Upper lobe of left lung (tissue), 6 donors: ENCODE results near the gene AAK1. TPM values are rescaled to one million over a fixed set of nuclear protein-coding genes. Genes with fewer than 3 reads are reported as not detected.

Experiments
- ATAC-seq, 2 donors: fragments of 200-7000 bp; cut with Tn5 transposase; one replicate each; pipeline ENCODE4 v1.9.1; 2022; ENCODE audit warnings: mild to moderate bottlenecking in 2 of 2, moderate library complexity in 2 of 2; ENCODE audit not compliant: low FRiP score in 2 of 2
- DNase-seq, 2 donors: peaks; one replicate each; pipeline ENCODE4 v3.0.0-alpha.2; 2019 to 2020
- H3K27ac ChIP-seq, 4 donors: fragments of 200-600 bp; sonication (generic); one replicate each; pipeline ENCODE4 v1.5.1; 2016 to 2019
- H3K27me3 ChIP-seq, 4 donors: fragments of 200-600 bp; sonication (generic); one replicate each; pipeline ENCODE4 v1.5.1; 2017 to 2019
- H3K36me3 ChIP-seq, 4 donors: fragments of 200-600 bp; sonication (generic); one replicate each; pipeline ENCODE4 v1.5.1; 2016 to 2019
- H3K4me1 ChIP-seq, 4 donors: fragments of 200-600 bp; sonication (generic); one replicate each; pipeline ENCODE4 v1.5.1; 2018 to 2019
- H3K4me3 ChIP-seq, 4 donors: fragments of 200-600 bp; sonication (generic); one replicate each; pipeline ENCODE4 v1.5.1; 2017 to 2019; ENCODE audit warnings: mild to moderate bottlenecking in 2 of 4, moderate library complexity in 1 of 4
- H3K9me3 ChIP-seq, 4 donors: fragments of 200-600 bp; sonication (generic); one replicate each; pipeline ENCODE4 v1.5.1; 2018 to 2019
- CTCF ChIP-seq, 6 experiments: fragments of 450-650 bp in 4 of 6; fragments of 200-600 bp in 2 of 6; sonication (generic) in 2 of 6; IDR thresholded peaks; one replicate each; pipeline ENCODE4 v1.5.1; 2016 to 2019; ENCODE audit warnings: antibody characterized with exemption in 6 of 6
- EP300 ChIP-seq, 4 donors: sonication (generic); formaldehyde crosslinking; IDR thresholded peaks; one replicate each; pipeline ENCODE4 v1.5.1; 2017; ENCODE audit warnings: antibody characterized with exemption in 4 of 4, control low read depth in 2 of 4
- POLR2A ChIP-seq, 4 donors: fragments of 450-650 bp; IDR thresholded peaks; one replicate each; pipeline ENCODE4 v1.5.1; 2016 to 2017; ENCODE audit warnings: antibody characterized with exemption in 4 of 4, mild to moderate bottlenecking in 2 of 4
- POLR2AphosphoS5 ChIP-seq, 2 donors: sonication (generic); formaldehyde crosslinking; IDR thresholded peaks; one replicate each; pipeline ENCODE4 v1.5.1; 2017; ENCODE audit warnings: antibody characterized with exemption in 2 of 2
- WGBS, 2 donors: methylation state at CpG; one replicate each; pipeline ENCODE4 v1.1.5; 2017 to 2018; 5-methylcytosine and 5-hydroxymethylcytosine counted together
- total RNA-seq, 6 donors: library from RNA; depleted of rRNA in 4 of 6; stranded (reverse); fragments of >200 nt in 4 of 6; gene quantifications; one replicate each; pipeline versions ENCODE4 v1.1.0 to v1.2.1, GENCODE V29; 2016 to 2021
- donor health status: DM: no; HTN: no; CAD: no; lungs with moderate emphysema.
- donor health status: DM: no; HTN: yes; CAD: no; lungs with severe emphysema.

The AAK1 gene
- total RNA-seq, 6 donors from 2014 or later, result 45.1 to 105 (median 58.8) TPM

- TF ChIP-seq EP300 (IDR thresholded peaks at IDR 0.05) (no peak), CTCF (IDR thresholded peaks at IDR 0.05) (no peak), POLR2AphosphoS5 (IDR thresholded peaks at IDR 0.05) (no peak), POLR2A (IDR thresholded peaks at IDR 0.05) (no peak)
- ATAC-seq, result no peak
- Histone ChIP-seq H3K4me3 (no peak overlapping the region), H3K4me1 (peaks cover 7 to 20% (median 13%) of the 10 kb centered on the region in 4 donors), H3K27me3 (no peaks in the 10 kb centered on the region), H3K27ac (no peak overlapping the region), H3K36me3 (no peaks in the 10 kb centered on the region), H3K9me3 (no peaks in the 10 kb centered on the region)
- no peak for DNase-seq
- 90% methylated on average over 7 of the region's 7 CpGs for WGBS, 2 donors
Observed at GRCh38 chr2:69687971-69688611, 44.6 kb upstream of the AAK1 start.

DNA sequence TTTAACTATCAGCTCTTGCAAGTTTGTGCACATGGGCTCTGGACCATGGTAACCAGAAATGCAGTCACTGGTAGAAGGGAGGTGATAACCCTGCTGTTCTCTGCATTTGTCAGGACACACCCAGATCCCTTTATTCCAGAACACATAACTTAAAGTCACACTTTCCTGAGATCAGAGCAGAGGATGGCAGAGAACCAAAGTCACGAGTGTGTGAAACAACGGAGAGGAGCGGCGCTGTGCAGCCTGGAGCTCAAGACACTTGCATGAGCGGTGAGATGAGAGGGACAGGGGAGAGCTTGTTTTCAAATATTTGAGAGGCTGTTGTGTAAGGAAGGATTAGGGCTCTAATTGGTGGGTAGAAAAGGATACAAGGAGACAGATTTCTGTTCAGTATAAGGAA, 43.3 kb upstream of the AAK1 start:
- no peaks in the 10 kb centered on the region for H3K36me3 ChIP-seq
- 57 to 73% methylated on average over 5 of the region's 5 CpGs for WGBS, 2 donors
- H3K27me3 ChIP-seq, result no peaks in the 10 kb centered on the region
- DNase-seq (peak in 1 of 2 donors; percentile 47), ATAC-seq (peak in 1 of 2 donors; percentile 53)
- no peak overlapping the region for H3K27ac ChIP-seq
- no peak overlapping the region for H3K4me3 ChIP-seq
- peaks cover 0 to 24% (median 19%) of the 10 kb centered on the region in 4 donors for H3K4me1 ChIP-seq
- TF ChIP-seq POLR2A (IDR thresholded peaks at IDR 0.05) (no peak), EP300 (IDR thresholded peaks at IDR 0.05) (no peak), CTCF (IDR thresholded peaks at IDR 0.05) (no peak), POLR2AphosphoS5 (IDR thresholded peaks at IDR 0.05) (no peak)
- no peaks in the 10 kb centered on the region for H3K9me3 ChIP-seq

- ATAC-seq (peak in 1 of 2 donors; percentile 46), DNase-seq (no peak)
- no peak overlapping the region for H3K27ac ChIP-seq
- TF ChIP-seq EP300 (IDR thresholded peaks at IDR 0.05) (no peak), CTCF (IDR thresholded peaks at IDR 0.05) (no peak), POLR2AphosphoS5 (IDR thresholded peaks at IDR 0.05) (no peak), POLR2A (IDR thresholded peaks at IDR 0.05) (no peak)
- H3K36me3 ChIP-seq, result no peaks in the 10 kb centered on the region
- no peaks in the 10 kb centered on the region for H3K9me3 ChIP-seq
- no peak overlapping the region for H3K4me3 ChIP-seq
- no peaks in the 10 kb centered on the region for H3K27me3 ChIP-seq
- WGBS, 2 donors, result 71 to 76% methylated on average over 5 of the region's 5 CpGs
- peaks cover 0 to 24% (median 19%) of the 10 kb centered on the region in 4 donors for H3K4me1 ChIP-seq
Observed at GRCh38 chr2:69685321-69686048, 41.9 kb upstream of the AAK1 start.

DNA sequence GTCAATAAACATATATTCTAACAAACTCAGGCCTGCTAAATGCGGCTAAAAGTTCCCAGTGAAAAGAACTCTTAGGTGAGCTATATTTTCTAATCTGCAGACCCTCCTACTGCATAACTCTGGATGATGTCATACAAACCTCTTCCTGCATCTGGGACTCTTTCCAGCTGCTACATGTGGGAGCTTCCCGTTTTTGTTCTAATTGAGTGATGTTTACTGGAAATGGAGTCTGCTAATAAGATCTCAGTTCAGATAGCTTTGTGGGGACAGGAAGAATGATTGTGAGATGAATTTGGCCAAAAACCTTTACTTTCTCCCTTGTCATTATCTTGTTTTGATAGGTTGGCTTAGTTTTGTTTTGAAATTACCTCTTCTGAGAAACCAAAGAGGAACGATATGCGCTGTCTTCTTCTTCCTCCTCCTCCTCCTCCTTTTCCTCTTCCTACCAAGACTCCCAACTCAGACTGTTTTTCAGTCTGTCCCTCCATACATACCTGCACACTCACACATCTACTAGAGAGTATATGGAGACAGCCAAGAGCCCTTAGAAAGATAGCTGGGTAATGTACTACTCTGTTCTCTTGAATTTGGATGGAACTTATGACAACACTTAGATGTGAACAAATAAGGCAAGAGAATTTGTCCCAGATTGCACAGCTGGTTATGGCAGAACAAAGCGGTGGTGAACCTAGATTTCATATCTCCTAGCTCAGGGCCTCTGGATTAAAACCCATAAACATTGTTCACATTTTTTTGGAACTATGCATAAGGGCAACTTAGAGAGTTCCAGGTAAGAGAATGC, 39.8 kb upstream of the AAK1 start:
- Histone ChIP-seq H3K4me1 (peaks cover 0 to 24% (median 19%) of the 10 kb centered on the region in 4 donors), H3K27ac (peak overlapping the region; percentile 45 to 71 (median 60)), H3K27me3 (no peaks in the 10 kb centered on the region), H3K36me3 (no peaks in the 10 kb centered on the region), H3K9me3 (no peaks in the 10 kb centered on the region), H3K4me3 (peak overlapping the region in 1 of 4 donors; percentile 2)
- 25 to 30% methylated on average over 5 of the region's 5 CpGs for WGBS, 2 donors
- ATAC-seq, result peak in 1 of 2 donors; percentile 75
- TF ChIP-seq CTCF (IDR thresholded peaks at IDR 0.05) (no peak), POLR2A (IDR thresholded peaks at IDR 0.05) (no peak), EP300 (IDR thresholded peaks at IDR 0.05) (peak; percentile 52 to 77 (median 62)), POLR2AphosphoS5 (IDR thresholded peaks at IDR 0.05) (peak in 1 of 2 donors; percentile 76)
- DNase-seq, result peak in 1 of 2 donors; percentile 28
